ENCODE data around the gene PIK3R5.

DNA sequence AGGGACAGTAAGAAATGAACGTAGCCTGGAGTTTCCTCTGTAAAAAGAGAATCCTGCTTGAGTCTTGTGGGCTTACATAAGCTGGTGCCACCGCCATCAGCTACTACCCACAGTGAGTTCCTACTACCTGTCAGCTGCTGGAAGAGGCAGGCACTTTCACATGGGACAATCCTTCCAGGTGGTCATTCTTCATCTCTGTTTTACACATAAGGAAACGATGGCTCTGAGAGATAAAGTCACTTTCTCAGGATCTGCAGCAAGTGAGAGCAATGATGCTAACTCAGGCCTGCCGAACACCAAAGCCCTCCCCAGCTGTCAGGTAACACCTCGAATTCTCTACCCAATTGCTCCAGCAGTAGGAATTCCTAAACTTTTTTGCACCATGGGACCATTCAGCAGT is 26.6 kb downstream of the PIK3R5 start:
- TF ChIP-seq, protein P1, sequence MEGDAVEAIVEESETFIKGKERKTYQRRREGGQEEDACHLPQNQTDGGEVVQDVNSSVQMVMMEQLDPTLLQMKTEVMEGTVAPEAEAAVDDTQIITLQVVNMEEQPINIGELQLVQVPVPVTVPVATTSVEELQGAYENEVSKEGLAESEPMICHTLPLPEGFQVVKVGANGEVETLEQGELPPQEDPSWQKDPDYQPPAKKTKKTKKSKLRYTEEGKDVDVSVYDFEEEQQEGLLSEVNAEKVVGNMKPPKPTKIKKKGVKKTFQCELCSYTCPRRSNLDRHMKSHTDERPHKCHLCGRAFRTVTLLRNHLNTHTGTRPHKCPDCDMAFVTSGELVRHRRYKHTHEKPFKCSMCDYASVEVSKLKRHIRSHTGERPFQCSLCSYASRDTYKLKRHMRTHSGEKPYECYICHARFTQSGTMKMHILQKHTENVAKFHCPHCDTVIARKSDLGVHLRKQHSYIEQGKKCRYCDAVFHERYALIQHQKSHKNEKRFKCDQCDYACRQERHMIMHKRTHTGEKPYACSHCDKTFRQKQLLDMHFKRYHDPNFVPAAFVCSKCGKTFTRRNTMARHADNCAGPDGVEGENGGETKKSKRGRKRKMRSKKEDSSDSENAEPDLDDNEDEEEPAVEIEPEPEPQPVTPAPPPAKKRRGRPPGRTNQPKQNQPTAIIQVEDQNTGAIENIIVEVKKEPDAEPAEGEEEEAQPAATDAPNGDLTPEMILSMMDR (conservative IDR thresholded peaks at IDR 0.05 in 1 of 2, IDR thresholded peaks at IDR 0.05 in 1 of 2; ENCODE audit: low read depth in 1 of 2, low read length in 2 of 2): no peak
- no peak for TF ChIP-seq EZH2 (IDR thresholded peaks at IDR 0.05; ENCODE audit: low read length, missing control alignments)

Measured in fibroblast of lung (primary cell).